C4-2B (cell line): ENCODE data around the gene TMEM163.

Source experiments
- ZFX ChIP-seq: fragments of 450-650 bp; IDR thresholded peaks from 2 replicates; pipeline ENCODE4 v1.6.1; 2017
- TF ChIP-seq, protein P1 (sequence below): fragments of 450-650 bp; conservative IDR thresholded peaks from 2 replicates; pipeline ENCODE4 v1.5.1; 2017; ENCODE audit warnings: mild to moderate bottlenecking

DNA sequence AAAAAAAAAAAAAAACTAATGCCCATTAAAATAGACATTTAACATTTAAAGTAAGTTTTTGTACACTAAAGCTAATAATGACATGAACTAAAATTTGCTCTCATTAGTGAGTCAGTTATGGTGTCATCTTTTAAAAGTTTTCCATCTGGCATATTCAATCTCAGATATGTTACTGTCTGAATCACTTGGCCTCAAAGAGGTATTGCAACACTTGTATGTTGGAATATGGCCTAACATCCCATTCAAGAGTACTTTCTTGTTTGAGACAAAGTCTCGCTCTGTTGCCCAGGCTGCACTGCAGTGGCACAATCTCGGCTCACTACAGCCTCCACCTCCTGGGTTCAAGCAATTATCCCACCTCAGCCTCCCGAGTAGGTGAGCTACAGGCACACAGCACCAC, 169.7 kb downstream of the TMEM163 start:
- TF ChIP-seq, protein P1, sequence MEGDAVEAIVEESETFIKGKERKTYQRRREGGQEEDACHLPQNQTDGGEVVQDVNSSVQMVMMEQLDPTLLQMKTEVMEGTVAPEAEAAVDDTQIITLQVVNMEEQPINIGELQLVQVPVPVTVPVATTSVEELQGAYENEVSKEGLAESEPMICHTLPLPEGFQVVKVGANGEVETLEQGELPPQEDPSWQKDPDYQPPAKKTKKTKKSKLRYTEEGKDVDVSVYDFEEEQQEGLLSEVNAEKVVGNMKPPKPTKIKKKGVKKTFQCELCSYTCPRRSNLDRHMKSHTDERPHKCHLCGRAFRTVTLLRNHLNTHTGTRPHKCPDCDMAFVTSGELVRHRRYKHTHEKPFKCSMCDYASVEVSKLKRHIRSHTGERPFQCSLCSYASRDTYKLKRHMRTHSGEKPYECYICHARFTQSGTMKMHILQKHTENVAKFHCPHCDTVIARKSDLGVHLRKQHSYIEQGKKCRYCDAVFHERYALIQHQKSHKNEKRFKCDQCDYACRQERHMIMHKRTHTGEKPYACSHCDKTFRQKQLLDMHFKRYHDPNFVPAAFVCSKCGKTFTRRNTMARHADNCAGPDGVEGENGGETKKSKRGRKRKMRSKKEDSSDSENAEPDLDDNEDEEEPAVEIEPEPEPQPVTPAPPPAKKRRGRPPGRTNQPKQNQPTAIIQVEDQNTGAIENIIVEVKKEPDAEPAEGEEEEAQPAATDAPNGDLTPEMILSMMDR, result no peak
- TF ChIP-seq ZFX, result no peak
